H1 (cell line): Measurements from ENCODE around the gene GEMIN2. TPM values are rescaled to one million over a fixed set of nuclear protein-coding genes. Genes with fewer than 3 reads are reported as not detected.

ENCODE experiments used
- CHD7 ChIP-seq: fragments of 300-600 bp; sonication (generic); IDR thresholded peaks from 2 replicates; pipeline ENCODE4 v1.7.1; 2012; ENCODE audit warnings: low read length, moderate library complexity, mild to moderate bottlenecking, inconsistent platforms; ENCODE audit not compliant: insufficient replicate concordance
- RFX5 ChIP-seq: IDR thresholded peaks from 2 replicates; pipeline ENCODE4 v1.6.1; 2011; ENCODE audit warnings: low read depth, low read length, improper control_type of control experiment, borderline replicate concordance
- polyA plus RNA-seq, 7 experiments: library from polyadenylated mRNA; depleted of rRNA in 3 of 7; stranded (reverse) in 5 of 7; unstranded in 2 of 7; fragments of >200 nt in 5 of 7; fragments of 200-250 nt in 2 of 7; gene quantifications; 1 replicate in 5 of 7; 2 replicates in 1 of 7; 4 replicates in 1 of 7; pipeline versions ENCODE4 v1.2.1 to v1.2.3, GENCODE V29; 2011 to 2013; ENCODE audit warnings: missing spikeins in 2 of 7, mixed read lengths in 2 of 7
- total RNA-seq: library from RNA; stranded (reverse); fragmentation: NEBNext Ultra II Directional; extraction: Animal tissue kit (Norgen Biotek cat#: 25700); gene quantifications from 2 replicates; pipeline ENCODE4 v1.2.1, GENCODE V29; 2021

GEMIN2 gene
- total and polyA plus RNA-seq, 2 of the 8 experiments (the other 6 are each of a cell fraction or from before 2014, with no cell fraction given) = 29.1 to 30.8 TPM

DNA sequence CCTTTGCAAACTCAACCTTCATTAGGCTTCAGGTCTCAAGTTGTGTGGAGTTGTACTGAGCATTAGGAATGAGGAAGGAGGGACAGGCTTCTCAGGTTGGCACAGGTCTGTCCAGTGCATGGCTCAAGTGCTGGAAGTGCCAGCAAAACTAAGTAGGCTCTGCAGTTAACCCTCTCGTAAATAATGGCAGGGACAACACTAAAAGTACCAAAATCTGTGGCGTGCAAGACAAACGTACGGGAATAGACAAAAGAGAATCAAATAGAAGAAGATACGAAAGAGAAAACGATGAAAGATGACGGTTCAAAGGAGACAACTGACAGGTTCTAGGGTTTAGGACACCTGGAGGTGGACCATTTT, 55.4 kb downstream of the GEMIN2 start (continued):
- TF ChIP-seq CHD7 (no peak), RFX5 (no peak)
